Measurements from ENCODE around the gene TLCD3A. TPM values are rescaled to one million over a fixed set of nuclear protein-coding genes. Genes with fewer than 3 reads are reported as not detected.
"Not testable (repeated sequence)": the region's sequence is repeated elsewhere in the genome, so short reads cannot be mapped to it uniquely, and the experiment has no call there.

TLCD3A gene
- total and polyA plus RNA-seq, 9 of the 15 experiments (the other 6 are each of a cell fraction or from before 2014, with no cell fraction given): 1.3 to 13.5 (median 7.3) TPM

- H3K4me1 ChIP-seq (replicated peaks in 1 of 2; ENCODE audit: control insufficient read depth in 2 of 2, insufficient read depth in 2 of 2, low read length in 2 of 2); DNase-seq (ENCODE audit: extremely low read depth in 1 of 4, low spot score in 3 of 4); H2AFZ ChIP-seq (ENCODE audit: low read depth, low read length); H3K27ac ChIP-seq (ENCODE audit: extremely low read depth, low read depth, low read length); H3K9me1 ChIP-seq (ENCODE audit: control insufficient read depth, insufficient read depth, low read length); H4K20me1 ChIP-seq (replicated peaks; ENCODE audit: control insufficient read depth, insufficient read depth, low read length); H3K27me3 ChIP-seq (ENCODE audit: control insufficient read depth in 2 of 2, insufficient read depth in 2 of 2, low read length in 2 of 2); H3K9me3 ChIP-seq (replicated peaks; ENCODE audit: control insufficient read depth, insufficient read depth, low read depth, low read length); intact Hi-C loops (cut with micrococcal nuclease); FAIRE-seq; BruUV-seq (replicated peaks); H3K4me2 ChIP-seq (ENCODE audit: insufficient read depth, low read length); H3K9ac ChIP-seq (ENCODE audit: insufficient read depth in 1 of 2, low read depth in 2 of 2, low read length in 2 of 2); ATAC-seq; H3K4me3 ChIP-seq; CTCF ChIA-PET (ENCODE audit: low intra/inter-chr PET ratio): not testable (repeated sequence)
- Histone ChIP-seq H3K79me2 (ENCODE audit: control insufficient read depth, insufficient read depth, low read length) (peaks cover 42% of the 10 kb centered on the region), H3K36me3 (ENCODE audit: control insufficient read depth, insufficient read depth, low read length) (peaks cover 57% of the 10 kb centered on the region; the same call in 2 of the 3 replicates)
- in situ Hi-C loops (cut with MboI): loop anchor here (5.0 kb wide), 1 partner anchor 201 kb away; no protein-coding TSS in a partner anchor
- WGBS (ENCODE audit: insufficient coverage, low coverage, missing lambda C conversion rate): 94% methylated on average over 6 of the region's 7 CpGs
- POLR2A ChIA-PET: interaction anchor here (1.9 kb wide), 1 partner anchor 12 kb away, joined by 5 read pairs; no protein-coding TSS in a partner anchor
Observed at GRCh38 chr17:785901-786300, 53.5 kb downstream of the TLCD3A start.

DNA sequence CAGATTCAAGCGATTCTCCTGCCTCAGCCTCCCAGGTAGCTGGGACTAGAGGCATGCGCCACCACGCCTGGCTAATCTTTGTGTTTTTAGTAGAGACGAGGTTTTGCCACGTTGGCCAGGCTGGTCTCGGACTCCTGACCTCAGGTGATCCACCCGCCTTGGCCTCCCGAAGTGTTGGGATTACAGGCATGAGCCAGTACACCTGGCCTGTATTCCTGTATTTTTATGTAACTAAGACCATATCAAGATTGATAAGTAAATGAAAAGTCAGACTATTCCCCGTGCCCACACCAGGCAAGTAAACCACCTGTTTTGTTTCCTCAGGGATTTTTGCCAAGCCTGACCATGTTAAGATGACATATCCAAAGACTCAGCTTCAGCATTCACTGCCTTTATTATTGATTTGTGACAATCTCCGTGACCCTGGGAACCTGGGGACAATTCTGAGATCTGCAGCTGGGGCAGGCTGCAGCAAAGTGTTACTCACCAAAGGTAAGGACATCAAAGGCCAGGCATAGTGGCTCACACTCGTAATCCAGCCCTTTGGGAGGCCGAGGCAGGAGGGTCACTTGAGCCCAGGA, 55.3 kb downstream of the TLCD3A start:
- H3K79me2 ChIP-seq (ENCODE audit: control insufficient read depth, insufficient read depth, low read length): peaks cover 24% of the 10 kb centered on the region
- no peaks in the 10 kb centered on the region for H3K9me3 ChIP-seq (replicated peaks; ENCODE audit: control insufficient read depth, insufficient read depth, low read depth, low read length)
- H3K36me3 ChIP-seq (ENCODE audit: control insufficient read depth, insufficient read depth, low read length): peaks cover 75% of the 10 kb centered on the region; the same call in 2 of the 3 replicates
- H3K4me1 ChIP-seq (replicated peaks in 1 of 2; ENCODE audit: control insufficient read depth in 2 of 2, insufficient read depth in 2 of 2, low read length in 2 of 2): peaks cover 7 to 9% of the 10 kb centered on the region in 2 experiments; a peak in 3 of 5 replicates
- no peaks in the 10 kb centered on the region for H3K9me1 ChIP-seq (ENCODE audit: control insufficient read depth, insufficient read depth, low read length)
- H4K20me1 ChIP-seq (replicated peaks; ENCODE audit: control insufficient read depth, insufficient read depth, low read length): no peaks in the 10 kb centered on the region
- ATAC-seq: no peak
- H3K27ac ChIP-seq (ENCODE audit: extremely low read depth, low read depth, low read length): no peak overlapping the region
- H3K4me3 ChIP-seq: no peak overlapping the region
- no peak overlapping the region for H2AFZ ChIP-seq (ENCODE audit: low read depth, low read length)
- intact Hi-C loops (cut with micrococcal nuclease) (no loop called here), in situ Hi-C loops (cut with MboI) (loop anchor here (5.0 kb wide), 1 partner anchor 200 kb away; no protein-coding TSS in a partner anchor)
- CTCF ChIA-PET (ENCODE audit: low intra/inter-chr PET ratio): no interaction called here
- H3K4me2 ChIP-seq (ENCODE audit: insufficient read depth, low read length): no peak overlapping the region
- 98% methylated on average over 9 of the region's 12 CpGs for WGBS (ENCODE audit: insufficient coverage, low coverage, missing lambda C conversion rate)
- FAIRE-seq: no peak
- H3K27me3 ChIP-seq (ENCODE audit: control insufficient read depth in 2 of 2, insufficient read depth in 2 of 2, low read length in 2 of 2): no peaks in the 10 kb centered on the region
- no peak for DNase-seq (ENCODE audit: extremely low read depth in 1 of 4, low spot score in 3 of 4)
- no peak overlapping the region for H3K9ac ChIP-seq (ENCODE audit: insufficient read depth in 1 of 2, low read depth in 2 of 2, low read length in 2 of 2)
- no TSS peak for BruUV-seq (replicated peaks)
- POLR2A ChIA-PET: no interaction called here
- no peak for TF ChIP-seq MAFG (tag; conservative IDR thresholded peaks at IDR 0.05)
- no peak for TF ChIP-seq SMARCA4 (IDR thresholded peaks at IDR 0.05)
- TF ChIP-seq HDAC8 (tag; IDR thresholded peaks at IDR 0.05): no peak
- no peak for TF ChIP-seq MTA2 (IDR thresholded peaks at IDR 0.05; ENCODE audit: low read depth)
- TF ChIP-seq JUNB (CRISPR knock-in tag; conservative IDR thresholded peaks at IDR 0.05): no peak
- no peak for TF ChIP-seq SRF (CRISPR knock-in tag; IDR thresholded peaks at IDR 0.05)
- no peak for TF ChIP-seq LCOR (CRISPR knock-in tag; IDR thresholded peaks at IDR 0.05)
- no peak for TF ChIP-seq TRIM24 (IDR thresholded peaks at IDR 0.05)
- no peak for TF ChIP-seq NR2C1 (IDR thresholded peaks at IDR 0.05)
- no peak for TF ChIP-seq NR2C1 (tag; IDR thresholded peaks at IDR 0.05)
- TF ChIP-seq, protein P1, sequence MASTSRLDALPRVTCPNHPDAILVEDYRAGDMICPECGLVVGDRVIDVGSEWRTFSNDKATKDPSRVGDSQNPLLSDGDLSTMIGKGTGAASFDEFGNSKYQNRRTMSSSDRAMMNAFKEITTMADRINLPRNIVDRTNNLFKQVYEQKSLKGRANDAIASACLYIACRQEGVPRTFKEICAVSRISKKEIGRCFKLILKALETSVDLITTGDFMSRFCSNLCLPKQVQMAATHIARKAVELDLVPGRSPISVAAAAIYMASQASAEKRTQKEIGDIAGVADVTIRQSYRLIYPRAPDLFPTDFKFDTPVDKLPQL (IDR thresholded peaks at IDR 0.05; ENCODE audit: extremely low read depth, insufficient read length): no peak
- no peak for TF ChIP-seq NFXL1 (CRISPR knock-in tag; IDR thresholded peaks at IDR 0.05)
- TF ChIP-seq IFI16 (CRISPR knock-in tag; IDR thresholded peaks at IDR 0.05): no peak
- no peak for TF ChIP-seq SMARCE1 (IDR thresholded peaks at IDR 0.05)
- no peak for TF ChIP-seq GMEB1 (CRISPR knock-in tag; IDR thresholded peaks at IDR 0.05)

Data from K562 (cell line).